HPDE6-E6E7 (cell line): ENCODE results near the gene IGSF21.

Source experiments
- DNase-seq: peaks from one replicate; pipeline ENCODE4 v3.0.0; 2011; ENCODE audit warnings: missing footprints; ENCODE audit errors: extremely low spot score

IGSF21 gene

DNA sequence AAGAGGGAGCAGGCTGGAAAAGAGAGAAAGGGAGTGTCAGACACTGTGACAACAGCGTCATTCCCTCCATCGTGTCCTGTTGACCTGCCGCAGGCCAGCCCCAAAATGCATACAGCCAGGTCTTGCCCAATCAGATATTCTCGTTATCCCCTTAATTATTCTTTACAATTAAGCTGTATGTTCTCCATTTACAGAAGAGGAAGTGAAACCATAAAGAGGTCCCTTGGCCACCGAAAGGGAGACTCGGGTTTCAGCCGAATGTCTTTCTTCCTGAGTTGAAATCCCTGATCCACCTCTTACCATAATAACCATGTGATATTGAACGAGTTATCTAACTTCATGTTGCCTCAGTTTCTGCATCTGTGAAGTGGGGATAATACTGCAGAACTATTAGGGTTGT is 70.5 kb downstream of the IGSF21 start:
- DNase-seq, result no peak

DNA sequence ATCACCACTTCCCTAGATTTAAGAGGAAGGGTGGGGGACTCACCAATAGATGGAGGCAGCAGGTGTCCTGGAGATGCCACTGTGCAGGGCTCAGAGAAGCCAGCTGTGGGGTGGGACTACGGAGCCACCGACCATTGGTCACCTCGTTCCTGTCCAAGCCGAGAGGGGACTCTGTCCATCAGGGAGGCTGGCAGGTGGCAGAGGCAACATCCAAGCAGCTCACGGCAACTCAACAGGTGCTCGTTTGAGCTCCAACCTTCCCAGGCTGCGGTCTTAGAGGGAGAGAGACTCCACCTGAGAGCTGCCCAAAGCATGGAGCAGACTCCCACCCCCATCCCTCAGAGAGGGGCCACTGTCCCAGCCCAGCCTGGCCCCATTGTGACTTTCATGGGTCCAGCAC is 71.4 kb downstream of the IGSF21 start:
- no peak for DNase-seq

DNA sequence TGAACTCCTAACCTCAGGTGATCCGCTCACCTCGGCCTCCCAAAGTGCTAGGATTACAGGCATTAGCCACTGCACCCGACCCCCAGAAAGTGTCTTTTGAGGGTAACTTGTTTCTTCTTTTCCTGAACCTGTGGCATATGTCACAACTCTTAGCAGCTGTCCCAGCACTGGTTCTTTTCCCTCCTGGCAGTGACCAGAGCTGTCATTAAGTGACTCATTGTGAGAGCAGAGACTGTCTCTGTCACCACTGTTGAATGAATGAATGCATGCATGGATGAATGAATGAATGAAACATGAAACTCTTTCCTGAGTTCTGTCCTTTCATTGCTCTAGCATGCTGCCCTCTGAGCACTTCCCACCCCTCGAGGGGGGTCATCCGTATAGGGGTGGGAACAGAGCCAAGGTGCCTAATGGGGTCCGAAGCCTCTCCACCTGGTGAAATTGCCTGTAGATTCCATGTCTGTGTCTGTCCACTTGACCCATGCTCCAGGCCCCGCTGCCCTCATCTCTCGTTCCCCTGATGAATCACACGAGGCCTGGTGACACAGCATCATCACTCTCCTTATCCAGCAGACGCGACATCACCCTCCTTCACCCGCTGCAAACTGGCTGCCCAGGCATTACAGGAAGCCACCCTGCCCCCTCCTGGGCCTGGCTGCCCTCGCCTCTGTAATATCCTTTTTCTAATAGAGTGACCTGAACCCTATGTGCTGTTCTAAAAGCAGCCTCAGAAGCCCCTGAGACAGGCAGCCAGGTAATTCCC is 75.0 kb downstream of the IGSF21 start:
- DNase-seq, result no peak

DNA sequence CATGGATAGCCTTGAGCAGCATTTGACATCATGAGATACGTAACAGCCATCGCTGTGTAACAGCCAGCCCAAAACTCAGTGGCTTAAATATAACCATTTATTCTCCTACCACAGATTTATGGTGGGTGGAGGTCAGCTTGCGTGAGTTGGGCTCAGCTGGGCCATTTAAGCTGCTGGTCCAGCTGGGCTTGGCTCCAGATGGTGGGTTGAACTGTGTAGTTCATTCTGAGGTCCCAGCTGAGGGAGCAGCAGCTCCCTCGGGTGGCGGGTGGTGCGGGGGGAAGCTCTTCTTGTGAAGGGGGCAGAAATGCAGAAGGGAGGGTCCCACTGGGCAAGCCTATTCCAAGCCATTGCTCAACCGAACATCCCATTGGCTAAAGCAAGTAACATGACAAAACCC is 75.9 kb downstream of the IGSF21 start:
- no peak for DNase-seq

DNA sequence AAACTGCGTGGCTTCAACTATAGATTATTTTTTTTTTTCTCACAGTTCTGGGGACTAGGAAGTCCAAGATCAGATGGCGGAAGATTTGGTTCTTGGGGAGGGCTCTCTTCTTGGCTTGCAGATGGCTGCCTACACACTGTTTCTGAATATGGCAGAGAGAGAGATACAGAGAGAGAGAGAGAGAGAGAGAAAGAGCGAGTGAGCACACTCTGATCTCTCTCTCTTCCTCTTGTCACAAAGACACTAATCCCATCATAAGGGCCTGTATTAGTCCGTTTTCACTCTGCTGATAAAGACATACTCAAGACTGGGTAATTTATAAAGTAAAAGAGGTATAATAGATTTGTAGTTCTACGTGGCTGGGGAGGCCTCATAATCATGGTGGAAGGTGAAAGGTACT is 79.5 kb downstream of the IGSF21 start:
- no peak for DNase-seq

DNA sequence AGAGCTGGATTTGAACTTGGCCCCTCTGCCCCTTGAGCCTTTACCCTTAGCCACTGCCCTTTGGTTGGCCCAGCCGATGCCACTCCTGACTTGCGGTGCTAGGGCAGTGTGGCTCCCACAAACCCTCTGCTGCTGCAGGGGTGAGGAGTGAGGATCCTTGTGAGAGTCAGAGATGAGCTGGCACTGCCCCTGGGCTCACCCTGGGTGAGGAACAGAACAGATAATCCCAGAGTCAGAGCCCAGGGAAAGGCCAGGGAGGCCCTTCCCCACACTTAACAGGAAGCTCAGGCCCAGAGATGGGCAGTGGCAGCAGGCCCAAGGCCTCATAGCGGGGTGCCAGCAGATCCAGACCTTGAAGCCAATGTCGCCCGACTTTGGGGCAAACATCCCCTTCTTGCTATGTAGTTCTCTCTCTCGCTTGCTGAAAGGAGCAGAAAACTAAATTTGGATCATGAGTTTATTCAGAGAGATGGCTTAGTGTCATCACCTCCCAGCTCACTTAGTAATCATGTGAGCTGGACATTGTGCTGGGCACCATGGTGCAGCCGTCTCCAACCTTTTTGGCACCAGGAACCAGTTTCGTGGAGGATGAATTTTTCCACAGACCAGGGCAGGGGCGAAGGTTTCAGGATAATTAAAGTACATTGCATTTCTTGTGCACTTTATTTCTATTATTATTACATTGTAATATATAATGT is 81.4 kb downstream of the IGSF21 start:
- DNase-seq, result no peak

DNA sequence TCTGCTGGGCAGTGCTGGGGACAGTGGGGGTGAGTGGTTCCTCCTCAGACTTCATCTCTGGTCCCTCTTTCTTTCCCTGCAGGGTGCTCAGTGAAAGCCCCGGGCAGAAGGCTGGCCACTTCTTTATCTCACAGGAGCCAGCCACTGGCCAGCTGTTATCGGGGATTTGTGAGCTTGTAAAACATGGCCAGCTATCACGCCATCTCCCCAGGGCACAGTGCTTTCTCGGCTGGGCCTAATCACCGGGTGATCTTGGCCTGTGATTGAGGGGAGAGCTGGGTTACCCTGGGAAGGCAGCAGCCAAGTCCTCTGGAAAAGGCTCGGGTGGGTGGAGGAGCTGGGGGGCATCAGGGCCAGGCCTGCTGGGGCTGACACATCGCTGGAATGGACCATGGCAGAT is 83.0 kb downstream of the IGSF21 start:
- DNase-seq, result no peak

DNA sequence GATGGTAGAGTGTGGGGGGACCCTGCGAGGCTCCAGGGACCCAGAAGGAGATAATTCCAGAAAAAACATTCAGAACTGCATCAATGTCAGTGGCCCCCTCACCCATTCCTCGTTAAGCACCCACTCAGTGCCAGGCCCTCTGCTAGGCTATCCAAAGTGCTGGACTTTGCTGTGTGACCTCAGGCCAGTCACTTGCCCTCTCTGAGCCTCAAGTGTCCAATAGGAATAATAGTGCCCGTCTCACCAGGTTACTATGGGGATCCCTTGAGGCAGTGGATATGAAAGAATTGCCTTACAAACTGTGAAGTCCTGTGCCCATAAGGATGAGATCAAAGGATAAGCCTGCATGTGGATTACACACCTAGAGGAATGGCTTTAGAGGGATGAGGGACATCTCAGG is 83.4 kb downstream of the IGSF21 start:
- no peak for DNase-seq

DNA sequence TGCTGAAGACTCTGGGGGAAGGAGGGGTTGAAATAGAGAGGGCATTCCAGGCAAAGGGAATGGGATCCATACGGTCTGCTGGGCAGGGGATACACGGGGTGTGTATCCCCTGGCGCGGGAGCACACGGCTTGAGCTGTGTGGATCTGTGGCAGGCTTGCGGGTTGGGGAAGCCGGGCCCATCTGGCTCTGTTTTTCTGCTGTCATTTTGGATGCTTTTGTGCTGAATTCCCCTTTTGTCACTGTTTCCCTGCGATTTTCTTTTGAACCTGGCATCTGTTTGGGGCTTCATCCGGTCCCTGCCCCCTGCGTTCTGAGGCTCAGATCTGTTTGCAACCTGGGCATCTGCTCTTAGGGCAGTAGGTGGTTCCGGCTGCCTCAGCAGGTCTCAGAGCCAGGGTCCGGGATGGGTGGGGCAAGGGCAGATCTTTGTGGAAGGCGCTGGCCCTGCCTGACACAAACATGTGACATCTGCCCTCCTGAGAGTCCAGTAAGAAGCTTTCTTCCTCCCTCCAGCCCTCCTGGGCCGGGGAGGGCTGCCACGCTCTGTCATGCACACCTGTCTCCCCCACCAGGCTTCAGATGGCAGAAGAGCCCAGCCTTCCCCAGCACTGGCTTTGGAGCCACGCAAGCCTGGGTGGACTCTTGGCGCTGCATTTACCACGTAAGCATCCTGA is 84.0 kb downstream of the IGSF21 start:
- DNase-seq, result no peak

DNA sequence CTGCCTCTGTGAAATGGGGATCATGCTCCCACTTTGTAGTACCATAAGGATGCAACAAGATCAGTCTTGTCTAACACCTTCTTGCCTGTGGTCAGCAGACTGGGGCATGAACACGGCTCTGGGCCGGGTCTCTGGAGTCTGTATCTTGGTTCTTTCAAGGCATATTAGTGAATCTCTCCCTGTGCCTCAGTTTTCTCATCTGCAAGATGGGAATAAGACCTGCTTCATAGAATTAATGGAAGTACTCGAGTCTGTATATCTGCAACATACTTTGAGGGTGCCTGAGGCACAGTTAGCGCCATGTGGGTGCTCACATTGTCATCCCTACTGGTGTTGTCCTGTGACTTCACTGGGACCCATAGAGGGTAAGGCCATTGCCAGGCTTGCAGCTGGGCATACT is 84.6 kb downstream of the IGSF21 start:
- DNase-seq, result no peak

DNA sequence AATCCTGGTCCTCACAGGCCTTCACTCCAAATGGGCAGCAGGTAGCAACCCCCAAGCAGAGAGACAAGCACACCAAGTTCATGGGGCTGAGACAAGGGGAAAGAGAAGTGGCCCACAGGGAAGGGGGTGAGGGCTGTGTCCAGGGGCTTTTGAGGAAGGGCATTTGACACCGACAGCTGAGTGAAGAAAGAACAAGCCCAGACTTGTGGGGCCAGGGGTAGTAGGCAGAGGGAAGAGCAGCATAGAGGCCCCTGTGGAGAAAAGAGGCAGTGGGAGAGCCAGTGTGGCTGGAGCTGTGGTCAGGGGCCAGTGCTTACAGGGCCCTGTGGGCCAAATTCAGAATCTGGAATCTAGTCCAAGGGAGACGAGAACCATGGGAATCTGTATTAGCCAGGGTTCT is 85.4 kb downstream of the IGSF21 start:
- no peak for DNase-seq

DNA sequence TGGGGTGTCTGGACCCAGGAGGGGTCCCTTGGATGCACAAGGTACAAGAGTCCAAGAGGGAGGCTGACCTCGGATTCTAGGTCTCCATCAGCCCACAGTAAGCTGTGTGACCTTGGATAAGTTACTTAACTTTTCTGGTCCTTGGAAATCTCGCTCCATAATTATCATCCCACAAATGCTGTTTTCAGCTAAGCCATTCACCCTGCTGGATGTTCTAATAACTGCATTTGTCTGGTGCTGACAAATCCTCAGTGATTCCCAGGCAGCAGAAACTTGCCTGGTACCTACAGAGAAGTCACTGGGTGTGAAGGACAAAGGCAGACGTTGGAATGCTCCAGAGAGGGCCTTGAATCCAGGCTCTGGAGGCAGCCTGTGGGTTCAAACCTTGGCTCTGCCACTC is 89.7 kb downstream of the IGSF21 start:
- DNase-seq, result no peak

DNA sequence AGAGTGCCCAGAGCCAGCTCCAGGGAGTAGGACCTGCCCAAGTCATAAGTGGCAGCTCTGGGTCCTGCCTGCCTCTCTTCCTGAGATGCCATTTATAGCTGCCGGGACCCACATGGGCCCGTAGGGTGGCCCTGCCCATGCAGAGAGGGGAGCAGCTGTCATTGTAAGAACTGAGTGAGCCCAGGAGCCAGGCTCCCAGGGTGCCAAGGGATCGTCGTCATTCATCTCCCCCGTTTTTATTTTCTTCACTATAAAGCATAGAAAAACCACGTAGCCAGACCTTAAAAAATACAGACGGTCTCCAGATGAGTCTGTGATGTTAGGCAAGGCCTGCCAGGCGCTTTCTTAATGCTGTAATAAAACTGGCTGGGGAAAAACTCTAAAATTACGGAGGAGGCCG is 90.7 kb downstream of the IGSF21 start:
- no peak for DNase-seq

DNA sequence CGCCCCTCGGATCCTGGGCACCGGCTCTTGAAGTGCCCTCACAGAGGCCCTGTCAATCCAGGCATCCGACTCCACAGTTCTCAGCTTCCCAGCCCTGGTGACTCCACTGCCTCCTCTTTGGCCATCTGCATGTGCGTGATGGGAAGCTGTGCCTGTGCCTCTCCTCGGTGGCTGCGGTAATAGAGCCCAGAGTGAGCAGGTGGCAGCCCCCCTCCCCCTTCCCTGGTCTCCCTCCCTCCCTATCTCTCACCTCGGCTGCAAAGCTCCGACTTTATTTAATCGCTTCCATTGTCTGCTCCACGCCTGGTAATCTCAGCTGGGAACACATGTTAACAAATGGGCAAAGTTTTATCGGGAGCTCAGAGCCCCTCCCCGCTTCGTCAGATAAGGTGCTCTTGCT is 91.9 kb downstream of the IGSF21 start:
- DNase-seq, result no peak

DNA sequence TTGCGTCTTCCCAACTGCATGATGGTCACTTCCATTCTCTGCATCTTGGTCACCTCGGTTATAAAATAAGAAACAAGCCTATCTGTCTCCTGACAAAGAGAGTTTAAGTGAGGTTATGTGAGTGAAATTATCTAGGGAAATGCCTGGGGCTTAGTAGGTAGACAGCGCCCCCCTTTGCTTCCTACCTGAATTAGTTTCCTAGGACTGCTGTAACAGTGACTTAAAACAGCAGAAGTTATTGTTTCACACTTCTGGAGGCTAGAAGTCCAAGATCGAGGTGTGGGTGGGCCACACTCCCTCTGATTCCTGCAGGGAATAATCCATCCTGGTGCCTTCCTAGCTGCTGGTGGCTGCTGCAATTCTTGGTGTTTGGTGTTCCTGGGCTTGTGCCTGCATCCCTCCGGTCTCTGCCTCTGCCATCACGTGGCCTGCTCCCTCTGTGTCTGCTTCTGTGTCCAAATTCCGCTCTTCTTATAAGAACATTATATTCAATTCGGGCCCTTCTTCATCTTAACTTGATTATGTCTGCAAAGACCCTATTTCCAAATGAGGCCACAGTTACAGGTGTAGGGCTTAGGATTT is 92.6 kb downstream of the IGSF21 start:
- no peak for DNase-seq

DNA sequence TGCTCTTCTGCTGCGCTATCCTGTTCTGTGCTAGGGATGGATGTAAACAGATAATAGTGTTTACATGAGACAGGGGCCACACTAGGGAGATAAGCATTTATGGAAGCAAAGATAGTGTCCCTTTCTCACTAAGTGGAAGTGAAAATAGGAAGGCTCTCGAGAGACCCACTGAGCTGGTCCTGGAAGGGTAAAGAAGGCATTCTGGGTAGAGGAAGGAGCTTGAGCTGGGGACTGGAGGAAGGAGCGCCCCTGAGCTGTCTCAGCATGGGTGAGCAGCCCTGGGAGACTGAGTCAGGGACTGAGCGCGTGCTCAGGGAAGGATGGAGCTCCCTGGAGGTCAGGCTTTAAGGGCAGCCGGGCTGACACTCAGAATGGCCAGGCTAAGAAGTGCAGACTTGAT is 93.3 kb downstream of the IGSF21 start:
- DNase-seq, result no peak

DNA sequence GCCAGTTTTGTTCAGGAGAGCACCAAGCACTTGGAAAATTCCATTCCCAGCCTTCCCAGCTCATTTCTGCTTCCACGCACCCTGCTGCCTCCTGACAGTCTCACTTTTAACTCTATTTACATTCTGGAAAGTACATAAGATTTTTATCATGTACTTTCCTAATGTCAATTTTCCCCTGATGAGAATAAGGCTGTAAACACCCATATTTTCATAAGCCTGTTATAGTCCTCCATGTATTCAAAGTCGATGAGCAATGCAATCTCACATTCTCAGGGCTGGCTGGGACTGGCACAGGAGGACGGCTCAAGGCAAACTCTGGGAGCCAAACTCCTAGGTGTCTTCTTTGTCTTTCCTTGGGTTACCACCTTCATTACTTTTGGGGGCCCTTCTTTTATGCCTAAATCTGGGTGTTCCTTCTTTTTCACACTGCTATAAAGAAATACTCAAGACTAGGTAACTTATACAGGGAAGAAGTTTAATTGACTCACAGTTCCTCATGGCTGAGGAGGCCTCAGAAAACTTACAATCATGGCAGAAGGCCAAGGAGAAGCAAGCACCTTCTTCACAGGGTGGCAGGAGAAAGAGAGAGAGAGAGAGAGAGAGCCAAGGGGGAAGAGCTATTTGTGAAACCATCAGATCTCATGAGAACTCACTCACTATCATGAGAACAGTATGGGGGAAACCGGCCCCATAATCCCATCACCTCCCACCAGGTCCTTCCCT is 94.6 kb downstream of the IGSF21 start:
- no peak for DNase-seq

DNA sequence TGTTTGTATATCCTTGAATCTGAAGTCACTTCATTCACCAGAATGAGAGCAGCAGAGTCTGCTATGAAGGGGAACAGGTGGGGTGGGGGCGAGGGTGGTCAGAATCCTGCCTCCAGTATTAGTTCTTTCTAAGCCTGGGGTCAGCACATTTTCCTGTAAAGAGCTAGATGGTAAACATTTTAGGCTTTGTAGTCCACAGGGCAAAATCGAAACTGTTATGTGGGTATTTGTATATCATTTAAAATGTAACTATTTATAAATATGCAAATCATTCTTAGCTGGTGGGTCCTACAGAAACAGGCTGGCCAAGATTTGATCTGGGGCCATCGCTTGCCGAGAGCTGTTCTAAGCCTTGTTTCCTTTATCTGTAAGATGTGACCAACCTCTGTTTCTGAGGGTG is 96.0 kb downstream of the IGSF21 start:
- no peak for DNase-seq

DNA sequence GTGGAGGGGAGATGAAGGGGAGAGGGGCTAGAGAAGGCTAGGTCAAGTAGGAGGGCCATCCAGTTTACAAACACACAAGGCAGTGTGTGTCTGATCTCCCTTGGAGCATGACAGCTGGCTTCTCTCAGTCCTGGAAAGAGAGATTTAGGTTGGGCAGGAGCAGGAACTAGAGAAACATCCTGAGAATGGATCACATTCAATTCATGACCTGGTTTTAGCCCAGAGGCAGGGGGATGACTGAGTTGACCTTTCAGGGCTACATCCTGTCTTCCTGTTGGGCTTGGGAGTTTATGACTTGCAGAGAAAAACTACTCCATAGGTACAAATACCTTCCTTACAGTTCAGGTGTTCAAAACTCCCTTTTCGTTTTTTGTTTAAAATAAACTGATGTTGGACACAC is 97.0 kb downstream of the IGSF21 start:
- no peak for DNase-seq

DNA sequence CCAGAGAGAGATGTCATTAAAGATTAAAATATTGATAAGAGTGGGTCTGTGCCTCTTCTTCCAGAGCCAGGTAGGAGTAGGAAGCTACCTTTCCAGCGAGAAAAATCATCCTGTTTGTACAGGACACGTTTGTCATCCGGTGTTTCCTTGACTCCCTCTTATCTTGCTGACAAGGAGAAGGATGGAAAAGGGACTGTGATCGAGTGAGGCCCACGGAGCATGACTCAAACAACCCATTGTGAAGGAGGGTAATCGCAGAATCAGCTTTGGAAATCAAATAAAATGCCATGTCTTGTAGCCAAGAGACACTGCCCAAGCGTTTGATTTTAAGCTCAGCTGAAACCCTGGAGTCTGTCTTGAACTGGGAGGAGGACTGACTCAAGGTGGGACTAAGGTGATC is 97.7 kb downstream of the IGSF21 start:
- DNase-seq, result no peak

DNA sequence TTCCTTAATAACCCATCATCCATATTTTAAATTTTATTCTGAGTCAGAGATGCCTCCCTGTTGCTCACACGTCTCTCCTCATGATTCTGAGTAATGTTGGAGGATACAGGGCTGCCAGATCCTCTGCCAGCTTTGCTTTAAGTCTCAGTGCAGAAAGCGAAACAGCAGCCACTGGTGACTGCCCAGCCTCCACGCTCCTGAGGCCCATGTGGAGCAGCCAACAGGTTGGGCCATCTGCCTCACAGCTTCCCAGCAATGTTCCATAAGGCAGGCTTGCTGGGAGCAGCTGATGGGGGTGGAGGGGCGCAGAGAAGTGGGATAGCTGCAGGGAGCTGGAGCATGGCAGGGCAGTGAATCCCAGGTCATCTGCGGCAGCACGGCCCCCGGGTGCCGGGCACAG is 104.2 kb downstream of the IGSF21 start:
- DNase-seq, result no peak

DNA sequence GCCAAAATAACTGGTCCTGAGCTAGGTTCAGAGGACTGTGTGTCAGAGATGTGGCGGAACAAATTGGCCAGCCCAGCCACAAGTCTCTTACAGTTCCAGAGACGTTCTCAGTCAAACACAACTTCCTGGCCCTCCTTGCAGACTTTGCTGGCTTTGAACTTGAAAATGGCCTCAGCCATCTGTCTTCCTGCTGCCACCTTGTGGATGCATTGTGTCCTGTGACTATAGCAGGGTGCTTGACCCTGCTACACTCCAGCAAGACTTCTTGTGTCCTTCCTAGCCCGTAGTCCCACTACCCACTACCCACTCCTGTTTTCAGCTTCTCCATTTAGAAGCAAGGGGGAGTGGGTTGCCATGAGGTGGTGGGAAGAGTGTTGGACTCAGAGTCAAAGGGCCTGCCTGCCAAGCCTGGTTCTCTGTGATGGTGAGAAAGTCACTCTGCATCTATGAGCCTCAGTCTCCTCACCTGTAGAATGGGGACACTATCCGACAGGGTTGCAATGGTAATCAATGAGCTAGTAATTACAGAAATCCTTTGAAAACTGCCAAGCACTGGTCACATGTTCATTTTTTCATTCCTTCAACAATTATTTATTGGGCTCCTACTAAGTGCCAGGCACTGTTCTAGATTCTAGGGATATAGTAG is 109.9 kb downstream of the IGSF21 start:
- no peak for DNase-seq
